Activated CD4-positive, alpha-beta T cell treated with anti-CD3 and anti-CD28 coated beads, Interleukin-2, amount 10 ng/mL, durations not matched to agents 24 days and 14 days (primary cell): ENCODE data around the gene CRMP1. TPM values are rescaled to one million over a fixed set of nuclear protein-coding genes. Genes with fewer than 3 reads are reported as not detected.
A peak's percentile ranks its signal among the peaks of the same experiment; 100 is the strongest.
"Not testable (repeated sequence)": the region's sequence is repeated elsewhere in the genome, so short reads cannot be mapped to it uniquely, and the experiment has no call there.

ENCODE experiments used
- DNase-seq: peaks from one replicate; pipeline ENCODE4 v3.0.0; 2022
- H3K27ac Mint-ChIP-seq: one replicate; pipeline ENCODE4 v1.8.0; 2022; ENCODE audit warnings: mild to moderate bottlenecking, mixed read lengths
- H3K27me3 Mint-ChIP-seq: one replicate; pipeline ENCODE4 v1.8.0; 2022; ENCODE audit warnings: mixed read lengths
- H3K36me3 Mint-ChIP-seq: one replicate; pipeline ENCODE4 v1.8.0; 2022; ENCODE audit warnings: low read depth, mild to moderate bottlenecking, mixed read lengths
- H3K4me1 Mint-ChIP-seq: one replicate; pipeline ENCODE4 v1.8.0; 2021; ENCODE audit warnings: mixed read lengths
- H3K4me3 Mint-ChIP-seq: one replicate; pipeline ENCODE4 v1.8.0; 2022; ENCODE audit warnings: mild to moderate bottlenecking, moderate library complexity, mixed read lengths
- H3K9me3 Mint-ChIP-seq: one replicate; pipeline ENCODE4 v1.8.0; 2021; ENCODE audit warnings: mixed read lengths
- intact Hi-C: fragments of 100-400 bp; cut with micrococcal nuclease; formaldehyde crosslinking; loops from one replicate; pipeline ENCODE4 v1.15.1; 2023
- total RNA-seq: library from RNA; stranded (reverse); gene quantifications from 2 replicates; pipeline ENCODE4 v1.2.3, GENCODE V29; 2022

Gene CRMP1
- total RNA-seq, 1 donor from 2014 or later, result not detected

DNA sequence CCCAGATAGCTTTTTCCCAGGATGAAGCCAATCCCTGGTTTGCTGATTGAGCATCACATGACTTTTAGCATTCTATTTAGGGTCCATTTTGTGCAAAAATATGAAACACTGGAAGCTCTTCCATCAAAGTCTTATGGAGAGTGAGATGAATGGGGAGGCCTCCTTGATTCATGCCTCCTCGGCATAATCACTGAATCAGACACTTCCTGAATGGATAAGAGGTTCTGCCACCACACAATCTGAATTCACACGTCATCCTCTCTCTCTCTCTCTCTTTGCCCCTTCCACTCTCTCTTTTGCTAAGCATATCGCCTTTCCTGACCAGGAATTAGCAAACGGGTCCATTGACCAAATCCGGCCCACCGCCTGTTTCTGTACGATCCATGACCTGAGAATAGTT, 68.7 kb downstream of the CRMP1 start:
- no peak overlapping the region for H3K27ac Mint-ChIP-seq
- intact Hi-C loops, result no loop called here
- peaks cover 22% of the 10 kb centered on the region for H3K4me1 Mint-ChIP-seq
- DNase-seq, result no peak
- H3K36me3 Mint-ChIP-seq, result no peaks in the 10 kb centered on the region
- no peaks in the 10 kb centered on the region for H3K27me3 Mint-ChIP-seq
- no peaks in the 10 kb centered on the region for H3K9me3 Mint-ChIP-seq
- H3K4me3 Mint-ChIP-seq, result no peak overlapping the region

DNA sequence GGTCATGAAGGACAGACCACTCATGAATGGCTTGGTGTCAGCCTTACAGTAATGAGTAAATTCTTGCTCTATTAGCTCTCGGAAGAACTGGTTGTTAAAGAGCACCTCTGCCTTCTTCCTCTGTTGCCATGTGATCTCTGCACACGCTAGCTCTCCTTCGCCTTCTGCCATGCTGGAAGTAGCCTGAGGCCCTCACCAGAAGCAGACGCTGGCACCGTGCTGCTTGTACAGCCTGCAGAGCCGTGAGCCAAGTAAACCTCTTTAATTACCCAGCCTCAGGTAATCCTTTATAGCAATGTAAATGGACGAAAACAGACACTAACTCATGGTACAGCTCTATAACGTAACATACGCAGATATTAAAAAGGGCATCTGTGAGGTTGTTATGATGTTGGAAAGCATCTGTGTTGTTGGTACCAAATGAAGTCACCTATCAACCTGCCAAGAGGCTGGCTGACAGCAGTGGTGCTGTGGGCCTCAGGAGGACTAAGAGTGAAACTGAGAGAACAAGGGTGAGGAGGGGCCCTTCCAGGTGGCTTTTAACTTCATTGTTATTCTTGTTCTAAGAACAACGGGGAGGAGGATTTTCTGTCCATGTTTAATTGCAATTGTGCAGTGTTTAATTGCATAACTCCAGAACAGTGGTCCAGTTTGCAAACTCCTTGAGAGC, 69.2 kb downstream of the CRMP1 start:
- no peaks in the 10 kb centered on the region for H3K27me3 Mint-ChIP-seq
- peaks cover 22% of the 10 kb centered on the region for H3K4me1 Mint-ChIP-seq
- intact Hi-C loops, result no loop called here
- no peaks in the 10 kb centered on the region for H3K9me3 Mint-ChIP-seq
- no peak overlapping the region for H3K4me3 Mint-ChIP-seq
- no peak for DNase-seq
- no peak overlapping the region for H3K27ac Mint-ChIP-seq
- H3K36me3 Mint-ChIP-seq, result no peaks in the 10 kb centered on the region

DNA sequence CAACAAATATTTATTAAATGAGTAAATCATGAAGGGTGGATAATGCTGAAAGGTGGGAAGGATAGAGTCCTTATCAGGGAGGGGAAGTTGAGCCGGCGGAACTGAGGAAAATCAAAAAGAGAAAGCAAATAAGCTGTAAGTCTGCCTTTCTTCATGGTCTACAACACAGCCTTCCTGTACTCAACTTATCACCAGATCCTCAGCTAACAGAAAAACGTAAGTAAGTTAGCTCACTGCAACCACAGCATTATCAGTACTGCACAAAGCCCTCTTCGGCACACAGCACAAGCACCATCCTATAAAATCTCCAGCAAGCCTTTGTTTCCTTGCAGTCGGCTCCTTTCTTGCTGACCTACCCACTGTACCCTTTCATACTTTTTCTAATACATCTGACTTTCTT, 70.3 kb downstream of the CRMP1 start:
- Mint-ChIP-seq H3K27me3 (no peaks in the 10 kb centered on the region), H3K9me3 (no peaks in the 10 kb centered on the region), H3K36me3 (no peaks in the 10 kb centered on the region), H3K4me3 (no peak overlapping the region), H3K27ac (no peak overlapping the region), H3K4me1 (peaks cover 21% of the 10 kb centered on the region)
- no peak for DNase-seq
- intact Hi-C loops, result no loop called here

DNA sequence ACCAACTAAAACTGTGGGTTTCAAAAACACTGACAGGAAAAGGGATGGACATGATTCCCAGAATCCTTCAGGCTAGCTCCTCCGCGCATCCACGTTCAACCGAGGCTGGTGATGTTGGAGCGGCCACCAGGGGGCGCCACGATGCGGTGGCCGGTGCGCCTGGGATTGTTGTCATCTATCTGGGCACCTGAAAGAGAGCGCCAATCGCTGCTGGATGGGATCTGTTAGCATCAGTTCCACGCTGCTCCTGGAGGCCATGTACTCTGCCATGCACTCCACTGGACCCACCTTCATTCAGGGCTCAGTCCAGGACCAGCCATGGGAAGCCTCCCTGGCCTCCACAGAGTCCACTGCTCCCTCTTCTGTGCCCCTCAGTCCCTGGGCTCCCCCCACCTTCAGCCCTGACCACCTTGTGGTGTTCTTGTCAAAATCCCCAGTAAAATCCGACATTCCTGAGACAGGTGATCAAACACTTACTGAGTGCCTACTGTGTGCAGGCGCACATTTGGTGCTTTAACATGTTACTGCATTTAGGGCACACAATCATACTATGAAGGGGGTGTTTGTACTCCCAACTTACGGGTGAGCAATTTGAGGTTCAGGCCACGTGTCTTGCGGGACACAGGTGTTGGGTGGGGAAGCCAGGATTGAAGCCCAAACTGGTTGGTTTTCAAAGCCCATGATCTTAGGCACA, 71.1 kb downstream of the CRMP1 start:
- peak; percentile 63 for DNase-seq
- Mint-ChIP-seq H3K27ac (no peak overlapping the region), H3K36me3 (no peaks in the 10 kb centered on the region), H3K9me3 (no peaks in the 10 kb centered on the region), H3K4me1 (peaks cover 13% of the 10 kb centered on the region), H3K4me3 (no peak overlapping the region), H3K27me3 (no peaks in the 10 kb centered on the region)
- intact Hi-C loops, result no loop called here

DNA sequence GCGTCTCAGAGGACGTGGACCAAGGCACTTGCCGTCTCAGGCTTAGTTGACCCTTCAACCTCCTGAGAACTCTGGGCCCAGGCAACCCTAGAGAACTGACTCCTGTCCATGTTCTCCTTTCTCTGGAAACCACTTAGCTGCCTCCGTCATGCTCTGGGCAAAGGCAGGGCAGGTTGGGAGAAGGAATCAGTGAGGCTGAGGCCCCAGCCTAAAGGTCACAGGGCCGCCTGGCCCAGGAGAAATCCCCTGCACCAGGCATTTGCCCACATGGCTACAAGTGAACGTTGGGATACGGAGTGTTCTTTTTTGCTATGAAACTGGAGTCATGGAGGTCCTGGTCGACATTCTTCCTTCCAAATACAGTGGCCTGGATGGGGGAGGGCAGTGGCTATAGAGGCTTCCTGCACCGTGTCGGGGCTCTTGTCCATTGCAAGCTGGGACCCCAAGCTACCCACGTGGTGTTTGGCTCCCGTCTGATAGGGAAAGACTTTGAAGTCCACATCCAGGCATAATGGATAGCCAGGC, 76.0 kb downstream of the CRMP1 start:
- H3K4me1 Mint-ChIP-seq, result no peaks in the 10 kb centered on the region
- no peaks in the 10 kb centered on the region for H3K36me3 Mint-ChIP-seq
- H3K4me3 Mint-ChIP-seq, result no peak overlapping the region
- DNase-seq, result no peak
- H3K27ac Mint-ChIP-seq, result no peak overlapping the region
- H3K9me3 Mint-ChIP-seq, result no peaks in the 10 kb centered on the region
- intact Hi-C loops, result no loop called here
- no peaks in the 10 kb centered on the region for H3K27me3 Mint-ChIP-seq

DNA sequence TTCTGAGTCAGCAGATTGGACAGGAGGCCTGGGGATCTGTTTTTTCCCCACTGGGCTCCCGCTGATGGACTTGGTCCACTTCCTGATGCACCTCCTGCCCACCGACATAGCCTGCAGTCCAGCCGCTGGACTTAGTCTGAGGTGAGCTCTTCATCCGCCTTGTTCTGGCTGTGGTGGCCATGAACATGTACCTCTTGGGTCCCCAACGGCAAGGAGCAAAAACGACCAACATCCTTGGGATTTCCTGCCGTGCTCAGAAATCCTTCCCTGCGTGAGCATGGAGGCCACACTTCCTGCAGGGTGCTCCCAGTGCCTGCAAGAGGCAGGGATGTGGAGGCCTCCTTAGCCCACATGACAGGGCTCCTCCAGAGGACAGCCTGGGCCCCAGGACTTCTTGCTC, 76.8 kb downstream of the CRMP1 start:
- no peaks in the 10 kb centered on the region for H3K36me3 Mint-ChIP-seq
- no peaks in the 10 kb centered on the region for H3K9me3 Mint-ChIP-seq
- H3K27ac Mint-ChIP-seq, result no peak overlapping the region
- intact Hi-C loops, result no loop called here
- no peaks in the 10 kb centered on the region for H3K4me1 Mint-ChIP-seq
- no peak for DNase-seq
- no peak overlapping the region for H3K4me3 Mint-ChIP-seq
- H3K27me3 Mint-ChIP-seq, result no peaks in the 10 kb centered on the region

DNA sequence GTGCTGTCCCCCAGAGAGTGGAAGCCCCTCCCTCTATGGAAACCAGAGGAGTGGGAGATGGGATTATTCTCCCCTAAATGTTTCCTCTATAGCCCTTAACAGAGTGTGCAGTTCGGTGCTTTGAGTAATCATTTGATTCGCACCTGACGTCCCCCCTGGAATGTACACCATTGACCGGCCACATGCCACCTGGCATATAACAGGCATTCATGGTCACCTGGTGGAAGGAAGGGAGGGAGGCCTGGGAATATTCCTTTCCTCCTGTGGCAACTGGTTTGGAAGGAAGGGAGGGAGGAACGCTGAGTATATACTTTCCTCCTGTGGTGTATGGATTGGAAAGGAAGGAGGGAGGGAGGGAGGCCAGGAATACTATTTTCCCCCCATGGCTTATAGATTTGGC, 77.2 kb downstream of the CRMP1 start:
- Mint-ChIP-seq H3K4me1 (no peaks in the 10 kb centered on the region), H3K36me3 (no peaks in the 10 kb centered on the region), H3K4me3 (no peak overlapping the region)

DNA sequence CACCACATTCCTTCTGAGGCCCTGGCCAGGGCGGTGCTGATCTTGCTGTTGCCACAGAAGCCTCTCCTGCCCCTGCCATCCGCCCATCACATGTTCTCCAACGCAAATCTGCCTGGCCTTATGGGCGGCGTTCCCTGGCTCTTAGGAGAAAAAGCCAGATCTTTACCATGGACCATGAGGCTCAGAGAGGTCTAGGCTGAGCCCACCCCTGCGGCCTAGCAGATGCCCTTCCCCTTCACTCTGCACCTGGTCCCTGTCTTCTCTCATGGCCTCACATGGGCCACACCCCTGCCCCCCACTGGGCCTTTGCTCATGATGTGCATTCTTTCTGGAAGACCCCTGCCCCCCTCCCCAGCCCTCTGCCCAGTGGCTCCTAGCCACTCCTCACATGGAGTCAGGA, 78.5 kb downstream of the CRMP1 start:
- no peak overlapping the region for H3K4me3 Mint-ChIP-seq
- no peak overlapping the region for H3K27ac Mint-ChIP-seq
- H3K9me3 Mint-ChIP-seq, result no peaks in the 10 kb centered on the region
- H3K4me1 Mint-ChIP-seq, result no peaks in the 10 kb centered on the region
- H3K27me3 Mint-ChIP-seq, result no peaks in the 10 kb centered on the region
- H3K36me3 Mint-ChIP-seq, result no peaks in the 10 kb centered on the region
- DNase-seq, result no peak
- intact Hi-C loops, result loop anchor here (5.0 kb wide), 2 partner anchors 817 to 1327 kb away; no protein-coding TSS in a partner anchor

More for the DNA sequence above, 77.2 kb downstream of the CRMP1 start:
- no peak for DNase-seq
- Mint-ChIP-seq H3K27me3 (no peaks in the 10 kb centered on the region), H3K27ac (no peak overlapping the region), H3K9me3 (no peaks in the 10 kb centered on the region)
- intact Hi-C loops, result no loop called here

DNA sequence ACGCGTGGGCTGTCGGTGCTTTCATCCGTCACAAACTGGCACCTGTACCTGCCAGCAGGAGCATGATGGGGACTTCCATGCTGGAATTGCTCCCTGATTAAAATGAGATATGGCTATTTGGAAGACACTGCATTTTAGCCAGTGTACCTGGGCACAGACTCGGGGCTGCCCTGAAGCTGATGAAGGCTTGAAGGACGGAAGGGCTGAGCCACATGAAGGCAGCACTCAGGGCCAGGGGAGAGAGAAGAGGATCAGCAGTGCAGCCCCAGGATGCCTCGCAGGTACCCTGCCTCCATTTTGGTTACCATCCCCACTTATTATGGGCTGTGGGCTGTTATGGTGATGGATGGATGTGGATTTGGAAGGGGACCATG, 79.0 kb downstream of the CRMP1 start:
- no peak for DNase-seq
- no peaks in the 10 kb centered on the region for H3K9me3 Mint-ChIP-seq
- H3K4me3 Mint-ChIP-seq, result no peak overlapping the region
- intact Hi-C loops, result loop anchor here (5.0 kb wide), 2 partner anchors 817 to 1327 kb away; no protein-coding TSS in a partner anchor
- H3K36me3 Mint-ChIP-seq, result no peaks in the 10 kb centered on the region
- no peaks in the 10 kb centered on the region for H3K27me3 Mint-ChIP-seq
- H3K27ac Mint-ChIP-seq, result no peak overlapping the region
- H3K4me1 Mint-ChIP-seq, result no peaks in the 10 kb centered on the region

DNA sequence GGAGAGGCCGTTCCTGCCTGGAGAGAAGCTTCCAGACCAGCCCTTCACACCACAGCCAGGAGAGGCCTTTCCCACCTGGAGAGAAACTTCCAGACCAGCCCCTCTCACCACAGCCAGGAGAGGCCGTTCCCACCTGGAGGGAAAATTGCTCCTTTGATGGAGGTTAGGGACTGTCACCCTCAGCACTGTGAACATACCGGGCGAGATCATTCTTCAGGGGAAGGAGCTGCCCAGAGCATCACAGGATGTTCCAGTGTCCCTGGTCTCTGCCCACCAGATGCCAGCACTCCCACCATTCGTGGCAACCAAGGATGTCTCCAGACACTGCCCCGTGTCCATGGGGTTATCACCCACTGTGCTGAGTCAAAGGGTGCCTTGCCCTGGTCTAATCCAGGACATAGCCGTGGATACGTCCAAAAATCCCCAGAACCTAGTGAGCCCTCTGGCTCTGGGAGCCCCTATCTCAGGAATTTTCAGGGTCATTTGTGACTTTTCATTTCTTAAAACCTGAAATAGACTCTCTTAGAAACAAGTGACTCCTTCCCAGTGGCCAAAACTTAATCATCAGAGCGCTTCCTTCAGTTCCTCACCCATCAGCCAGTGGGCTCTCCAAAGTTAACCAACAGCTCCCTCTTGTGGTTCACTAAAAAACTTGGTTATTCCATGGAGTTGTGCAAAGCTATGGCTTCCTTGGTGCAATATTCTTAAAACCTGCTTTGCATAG, 80.2 kb downstream of the CRMP1 start:
- Mint-ChIP-seq H3K4me1 (no peaks in the 10 kb centered on the region), H3K9me3 (no peaks in the 10 kb centered on the region), H3K4me3 (no peak overlapping the region), H3K27me3 (no peaks in the 10 kb centered on the region), H3K36me3 (no peaks in the 10 kb centered on the region), H3K27ac (no peak overlapping the region)
- intact Hi-C loops, result loop anchor here (5.0 kb wide), 2 partner anchors 815 to 1325 kb away; no protein-coding TSS in a partner anchor
- peak; percentile 75 for DNase-seq

DNA sequence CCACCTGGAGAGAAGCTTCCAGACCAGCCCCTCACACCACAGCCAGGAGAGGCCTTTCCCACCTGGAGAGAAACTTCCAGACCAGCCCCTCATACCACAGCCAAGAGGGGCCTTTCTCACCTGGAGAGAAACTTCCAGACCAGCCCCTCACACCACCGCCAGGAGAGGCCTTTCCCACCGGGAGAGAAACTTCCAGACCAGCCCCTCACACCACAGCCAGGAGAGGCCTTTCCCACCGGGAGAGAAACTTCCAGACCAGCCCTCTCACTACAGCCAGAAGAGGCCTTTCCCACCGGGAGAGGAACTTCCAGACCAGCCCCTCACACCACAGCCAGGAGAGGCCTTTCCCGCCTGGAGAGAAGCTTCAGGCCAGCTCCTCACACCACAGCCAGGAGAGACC, 80.8 kb downstream of the CRMP1 start:
- H3K27ac Mint-ChIP-seq, DNase-seq, H3K36me3 Mint-ChIP-seq, H3K4me3 Mint-ChIP-seq, H3K27me3 Mint-ChIP-seq, H3K4me1 Mint-ChIP-seq, H3K9me3 Mint-ChIP-seq: not testable (repeated sequence)
- intact Hi-C loops, result loop anchor here (5.0 kb wide), 2 partner anchors 815 to 1325 kb away; no protein-coding TSS in a partner anchor

DNA sequence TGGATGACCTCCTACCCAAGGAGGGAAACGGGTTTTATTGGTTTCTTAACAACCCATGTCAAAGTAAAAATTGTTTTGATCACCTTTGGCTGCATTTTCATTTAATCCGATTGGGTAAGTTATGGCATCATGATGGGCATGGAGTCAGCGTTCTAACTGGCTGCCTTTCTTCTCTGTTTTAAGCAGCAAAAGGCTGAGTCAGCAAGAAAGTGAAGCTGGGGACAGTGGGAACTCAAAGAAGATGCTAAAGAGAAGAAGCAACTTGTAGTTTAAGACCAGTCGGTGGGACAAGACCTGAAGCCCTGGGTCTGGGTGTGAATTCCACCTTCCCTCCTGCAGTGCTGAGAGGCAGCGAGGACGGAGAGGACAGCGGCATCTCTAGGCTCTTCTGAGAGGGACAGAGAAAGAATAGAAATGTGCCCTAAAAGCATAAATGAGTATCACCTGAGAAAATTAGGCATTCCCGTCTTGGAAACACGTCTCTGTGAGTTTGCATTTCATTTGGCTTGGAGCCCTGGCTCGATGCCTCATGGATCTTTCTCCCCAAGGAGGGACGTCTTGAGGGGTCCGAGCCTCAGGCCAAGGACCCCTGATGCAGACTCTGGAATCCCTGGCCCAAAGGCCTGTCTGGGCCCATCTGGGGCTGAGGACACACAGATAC, 82.0 kb downstream of the CRMP1 start:
- Mint-ChIP-seq H3K36me3 (no peaks in the 10 kb centered on the region), H3K4me3 (no peak overlapping the region), H3K27me3 (no peaks in the 10 kb centered on the region), H3K9me3 (no peaks in the 10 kb centered on the region), H3K27ac (no peak overlapping the region), H3K4me1 (no peaks in the 10 kb centered on the region)
- intact Hi-C loops, result loop anchor here (5.0 kb wide), 2 partner anchors 814 to 1324 kb away; no protein-coding TSS in a partner anchor
- no peak for DNase-seq

DNA sequence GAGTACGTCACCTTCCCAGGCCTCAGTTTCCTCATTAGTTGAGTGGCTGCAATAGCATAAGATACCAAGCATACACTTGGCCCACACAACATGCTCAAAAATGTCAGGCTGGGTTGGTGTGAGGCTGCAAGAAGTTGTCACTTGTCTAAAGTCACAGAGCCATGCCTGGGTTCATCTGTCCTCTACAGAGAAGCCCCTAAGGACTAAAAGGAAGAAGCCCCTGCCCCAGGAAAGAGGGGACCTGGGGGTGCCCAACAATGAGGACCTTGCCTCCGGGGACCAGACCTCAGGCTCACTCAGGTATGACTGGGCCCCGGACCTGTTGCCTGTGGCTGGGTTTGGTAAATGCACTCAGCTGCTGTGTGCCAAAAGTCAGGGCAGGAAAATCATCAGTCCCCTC, 82.7 kb downstream of the CRMP1 start:
- no peaks in the 10 kb centered on the region for H3K27me3 Mint-ChIP-seq
- no peaks in the 10 kb centered on the region for H3K9me3 Mint-ChIP-seq
- H3K27ac Mint-ChIP-seq, result no peak overlapping the region
- no peaks in the 10 kb centered on the region for H3K4me1 Mint-ChIP-seq
- no peak overlapping the region for H3K4me3 Mint-ChIP-seq
- H3K36me3 Mint-ChIP-seq, result no peaks in the 10 kb centered on the region
- intact Hi-C loops, result loop anchor here (5.0 kb wide), 2 partner anchors 813 to 1323 kb away; no protein-coding TSS in a partner anchor
- DNase-seq, result no peak
